GM21528 (cell line): ENCODE results near the gene RPS21.
"Not testable (repeated sequence)": the region's sequence is repeated elsewhere in the genome, so short reads cannot be mapped to it uniquely, and the experiment has no call there.

Experiments used
- ATAC-seq: cut with Tn5 transposase; IDR thresholded peaks from one replicate; pipeline ENCODE4 v1.9.1; 2021; ENCODE audit warnings: mild to moderate bottlenecking, moderate library complexity; ENCODE audit not compliant: unreplicated experiment, low FRiP score

RPS21 gene

GRCh38 chr20:62421716-62421990 is 34.8 kb downstream of the RPS21 start:
- ATAC-seq: no peak

DNA sequence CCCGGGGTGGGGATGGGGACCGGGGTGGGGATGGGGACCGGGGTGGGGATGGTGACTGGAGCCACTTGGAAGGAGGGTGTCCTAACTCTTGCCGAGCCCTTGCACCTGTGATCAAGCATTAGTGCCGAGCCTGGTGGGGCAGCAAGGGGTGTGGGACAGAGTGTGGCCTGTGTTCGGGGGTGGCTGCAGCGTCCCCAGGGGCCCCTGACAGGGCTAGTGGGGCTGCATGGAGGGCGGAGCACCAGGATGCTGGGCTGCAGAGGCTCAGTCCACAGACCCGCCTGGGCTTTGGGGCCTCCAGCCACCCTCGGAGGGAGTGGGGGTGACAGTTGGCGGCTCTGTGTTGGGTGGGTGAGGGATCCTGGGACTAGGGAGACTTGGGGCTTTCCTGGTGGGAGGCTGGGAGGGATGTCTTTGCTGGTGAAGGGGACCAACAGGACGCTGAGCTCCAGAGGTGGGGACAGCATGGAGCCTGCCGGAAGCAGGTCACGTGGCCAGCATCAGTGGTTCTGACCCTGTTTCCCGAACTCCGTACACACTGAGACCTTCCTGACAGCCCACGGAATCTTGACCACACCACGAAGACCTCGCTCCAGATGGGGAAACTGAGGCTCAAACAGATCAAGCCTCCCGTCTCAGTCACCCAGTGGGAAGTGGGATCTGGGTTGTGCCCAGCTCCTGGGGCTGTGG is 35.9 kb downstream of the RPS21 start:
- no peak for ATAC-seq

DNA sequence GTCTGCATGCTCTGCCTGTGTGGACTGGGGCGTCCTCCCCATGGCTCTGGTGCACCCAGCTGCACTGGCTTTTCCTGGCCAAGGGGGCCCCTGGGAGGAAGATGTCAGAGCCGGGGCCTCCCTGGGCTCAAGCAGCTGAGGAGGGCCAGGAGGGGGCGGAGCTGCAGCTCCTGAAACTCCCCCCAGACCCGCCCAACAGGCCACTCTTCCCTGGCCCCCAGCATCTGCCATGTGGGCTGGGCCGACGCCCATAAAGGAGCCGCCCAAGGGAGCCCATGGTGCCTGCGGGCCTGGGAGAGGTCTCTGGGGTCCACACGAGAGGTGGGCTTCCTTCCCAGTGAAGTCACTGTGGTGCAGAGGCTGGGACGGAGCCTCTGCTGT is 36.4 kb downstream of the RPS21 start:
- ATAC-seq: no peak

- no peak for ATAC-seq
These were observed 37.6 kb downstream of the RPS21 start for GRCh38 chr20:62424249-62425107.

DNA sequence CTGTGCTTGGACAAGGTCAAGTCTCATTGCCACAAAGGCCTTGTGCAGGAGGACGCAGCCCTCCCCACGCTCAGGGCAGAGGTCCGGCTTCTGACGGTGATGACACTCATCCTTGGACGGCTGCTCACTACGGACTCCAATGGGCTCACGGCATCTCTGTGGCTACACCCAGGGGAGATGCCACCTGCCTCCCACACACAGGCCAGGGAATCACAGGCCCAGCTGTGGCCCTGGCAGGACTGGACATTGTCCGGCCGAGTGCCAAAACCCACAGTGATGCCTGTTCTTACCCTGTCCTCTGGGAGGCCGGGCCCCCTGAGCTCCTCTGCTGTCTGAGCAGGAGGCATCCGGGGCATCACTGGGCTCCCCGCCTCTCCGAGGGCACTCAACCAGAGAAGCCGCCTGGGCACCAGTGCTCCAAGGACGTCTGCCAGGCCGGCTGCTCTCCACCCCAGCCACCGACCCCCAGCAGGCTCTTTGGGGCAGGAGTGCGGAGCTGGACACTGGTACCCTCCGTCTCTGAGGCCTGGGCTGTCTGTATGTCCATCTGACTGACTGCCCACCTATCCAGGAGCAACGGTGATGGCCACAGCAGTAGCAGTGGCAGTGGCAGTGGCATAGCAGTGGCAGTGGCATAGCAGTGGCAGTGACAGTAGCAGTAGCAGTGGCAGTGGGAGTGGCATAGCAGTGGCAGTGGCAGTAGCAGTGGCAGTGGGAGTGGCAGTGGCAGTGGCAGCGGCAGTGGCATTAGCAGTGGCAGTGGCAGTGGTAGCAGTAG is 38.6 kb downstream of the RPS21 start:
- ATAC-seq: no peak

DNA sequence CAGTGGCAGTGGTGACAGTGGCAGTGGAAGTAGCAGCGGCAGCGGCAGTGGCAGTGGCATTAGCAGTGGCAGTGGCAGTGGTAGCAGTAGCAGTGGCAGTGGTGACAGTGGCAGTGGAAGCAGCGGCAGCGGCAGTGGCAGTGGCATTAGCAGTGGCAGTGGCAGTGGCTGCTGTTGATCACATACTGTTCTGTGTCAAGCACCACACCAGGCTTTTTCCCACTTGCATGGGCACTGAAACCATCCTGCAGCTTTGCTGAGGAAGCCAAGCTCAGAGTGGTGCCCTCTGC is 39.1 kb downstream of the RPS21 start:
- not testable (repeated sequence) for ATAC-seq

- ATAC-seq: no peak
These were observed 39.8 kb downstream of the RPS21 start for GRCh38 chr20:62426699-62427131.

DNA sequence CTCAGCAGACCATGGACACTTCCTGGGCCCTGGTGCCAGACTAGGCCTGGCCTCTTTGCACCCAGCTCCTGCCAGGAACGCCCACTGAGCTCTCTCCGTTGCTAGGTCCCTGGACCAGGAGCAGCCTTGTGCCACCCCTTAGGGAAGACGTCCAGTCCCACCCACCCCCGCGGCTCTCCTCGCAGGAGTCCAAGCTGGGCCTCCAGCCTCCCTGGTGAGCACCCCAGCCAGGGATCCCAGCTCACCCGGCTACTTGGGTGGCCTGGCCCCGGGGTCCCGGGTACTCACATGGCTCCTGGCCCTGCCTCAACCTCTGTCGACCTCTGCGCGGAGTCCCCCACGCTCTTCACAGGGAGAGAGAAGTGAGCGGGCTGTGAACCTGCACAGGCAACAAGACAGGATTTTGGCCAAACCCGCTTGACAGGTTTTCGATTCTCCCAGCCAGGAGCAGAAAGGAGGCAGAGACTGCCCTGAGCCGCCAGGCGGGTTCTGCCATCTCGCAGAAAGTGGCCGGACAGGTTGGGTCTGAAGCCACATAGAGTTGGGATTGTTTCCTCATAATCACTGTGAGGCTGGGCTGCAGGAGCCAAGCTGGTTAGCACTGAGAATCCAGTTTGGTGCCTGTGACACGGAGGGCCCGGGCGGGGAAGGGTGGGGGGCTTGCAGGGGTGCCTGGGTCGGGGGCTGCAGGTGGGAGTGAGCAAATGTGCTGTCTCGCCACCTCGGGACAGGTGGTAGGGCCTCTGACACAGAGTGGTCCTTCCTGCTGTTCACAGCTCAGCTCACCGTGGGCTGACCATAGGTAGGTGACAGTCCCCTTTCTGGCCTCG is 40.5 kb downstream of the RPS21 start, which contains the start of gene RBBP8NL:
TSS of gene RBBP8NL (minus strand) at position 368 of the 830 bp plus-strand sequence. CDS start 7,892 bp downstream, outside the sequence.
- ATAC-seq: no peak

DNA sequence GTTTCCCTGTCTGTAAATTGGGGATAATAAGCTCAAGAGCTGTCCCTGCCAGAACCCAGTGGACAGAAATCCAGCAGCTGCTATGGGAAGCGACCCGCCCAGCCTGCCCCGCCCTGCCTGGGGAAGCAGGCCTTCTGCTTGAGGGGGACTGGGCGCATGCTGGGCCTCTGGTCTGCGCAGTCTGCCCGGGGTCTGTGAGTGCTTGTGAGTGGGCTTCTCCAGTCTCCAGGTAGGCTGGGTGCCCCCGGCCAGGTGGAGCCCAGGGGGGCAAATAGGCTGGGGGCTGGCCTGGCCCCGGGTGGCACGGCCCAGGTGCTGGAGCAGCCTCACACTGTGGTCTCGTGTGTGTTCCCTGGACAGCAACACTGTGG is 41.1 kb downstream of the RPS21 start:
- no peak for ATAC-seq

DNA sequence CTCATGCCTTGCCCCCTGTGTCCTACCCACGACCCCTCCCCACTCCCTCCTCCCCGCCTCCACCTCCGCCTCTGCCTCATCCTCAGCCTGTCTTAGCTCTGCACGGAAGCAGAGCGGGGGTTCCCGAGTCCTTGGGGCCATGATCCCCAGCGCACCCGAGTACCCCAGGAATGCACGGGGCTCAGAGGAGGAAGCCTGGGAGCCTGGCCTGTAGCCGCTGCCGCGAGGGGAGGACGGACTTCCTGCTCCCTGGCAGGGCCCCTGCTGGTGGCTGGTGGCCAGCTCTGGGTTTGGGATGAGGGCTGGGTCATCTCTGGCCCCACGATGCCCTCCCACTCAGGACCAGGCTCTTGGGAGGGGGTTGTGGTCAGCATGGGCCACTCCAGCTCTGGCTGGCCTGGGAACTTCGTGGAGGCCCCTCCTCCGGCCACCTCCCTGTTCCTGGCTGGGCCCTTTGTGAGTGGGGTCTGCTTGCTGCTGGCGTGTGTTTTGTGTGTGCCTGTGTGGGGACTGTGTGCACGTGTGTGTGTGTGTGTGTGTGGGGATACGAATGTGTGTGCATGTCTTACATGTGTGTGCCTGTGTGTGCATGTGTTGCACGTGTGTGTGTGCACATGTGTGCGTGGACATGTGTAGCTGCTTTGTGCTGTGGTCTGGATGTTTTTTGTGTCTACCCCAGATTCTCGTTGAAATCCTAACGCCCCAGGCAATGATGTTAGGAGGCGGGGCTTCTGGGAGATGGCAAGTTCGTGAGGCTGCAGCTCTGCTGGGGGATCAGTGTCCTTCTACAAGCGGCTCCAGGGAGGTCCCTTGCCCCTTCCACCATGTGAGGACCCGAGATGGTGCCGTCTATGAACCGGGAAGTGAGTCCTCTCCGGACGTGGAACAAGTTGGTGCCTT is 41.7 kb downstream of the RPS21 start:
- ATAC-seq: no peak

DNA sequence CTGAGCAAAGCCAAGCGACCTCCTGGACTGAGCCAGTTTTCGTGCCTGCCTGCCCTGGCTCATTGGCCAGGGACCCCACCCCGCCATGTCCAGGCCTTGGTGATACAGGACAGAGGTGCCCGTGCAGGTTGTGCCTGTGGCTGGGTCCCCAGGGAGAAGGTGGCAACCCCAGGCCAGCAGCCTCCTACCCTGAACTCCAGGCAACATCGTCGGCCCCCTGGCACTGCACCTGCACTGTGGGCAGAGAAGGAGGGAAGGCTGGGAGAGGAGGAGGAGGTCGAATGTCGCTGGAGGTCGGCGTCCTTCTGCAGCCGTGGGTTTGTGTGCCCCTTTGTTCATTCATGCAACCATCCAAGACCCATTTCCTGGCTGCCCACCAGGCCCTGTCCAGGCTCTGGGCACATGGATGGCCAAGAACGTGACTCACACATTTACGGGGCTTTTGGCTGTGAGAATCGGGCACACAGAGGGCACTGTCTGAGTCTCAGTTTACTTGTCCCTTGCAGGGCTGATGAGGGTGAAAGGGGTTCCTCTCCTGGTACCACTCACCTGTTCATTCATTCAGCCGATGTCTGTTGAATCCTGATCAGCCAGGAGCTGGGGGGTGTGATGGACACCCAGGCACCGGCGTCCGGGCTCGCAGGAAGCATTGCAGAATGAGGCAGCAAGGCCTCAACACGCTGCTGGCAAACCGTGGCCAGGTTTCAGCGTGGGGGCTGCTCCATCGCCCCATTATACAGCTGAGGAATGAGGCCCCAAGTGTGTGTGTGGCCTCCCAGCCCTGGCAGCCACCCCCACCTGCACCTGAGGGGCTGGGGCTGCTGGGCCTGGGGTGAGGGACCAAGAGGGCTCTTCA is 42.8 kb downstream of the RPS21 start:
- no peak for ATAC-seq

GRCh38 chr20:62430311-62430853 is 43.5 kb downstream of the RPS21 start:
- ATAC-seq: no peak

DNA sequence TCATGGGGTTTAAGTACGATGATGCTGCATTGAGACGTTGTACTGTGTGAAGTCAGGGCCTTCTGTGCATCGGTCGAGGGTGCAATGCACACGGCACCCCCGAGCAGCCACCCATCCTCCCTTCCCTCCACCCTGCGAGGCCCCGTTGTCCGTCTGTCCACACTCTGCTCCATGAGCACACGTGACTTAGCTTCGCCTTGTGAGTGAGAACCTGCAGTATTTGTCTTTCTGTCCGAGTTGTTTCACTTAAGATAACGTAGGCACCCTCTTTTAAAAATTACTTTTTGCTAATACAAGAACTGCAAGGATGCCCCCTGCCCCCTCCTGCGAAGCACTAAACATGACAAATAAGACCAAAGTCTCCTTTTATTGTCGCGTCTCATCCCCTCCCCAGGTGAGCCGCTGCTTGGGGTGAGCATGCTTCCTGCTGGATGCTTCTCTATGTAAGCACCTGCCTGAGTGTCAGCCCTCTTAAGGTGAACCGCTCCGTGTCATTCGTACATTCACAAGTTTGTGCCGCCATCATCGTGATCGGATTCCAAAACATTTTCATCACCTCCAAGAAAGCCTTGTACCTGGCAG is 44.1 kb downstream of the RPS21 start:
- no peak for ATAC-seq

GRCh38 chr20:62433658-62434497 is 47.0 kb downstream of the RPS21 start:
- no peak for ATAC-seq

GRCh38 chr20:62436692-62437091 is 49.8 kb downstream of the RPS21 start:
- ATAC-seq: no peak

DNA sequence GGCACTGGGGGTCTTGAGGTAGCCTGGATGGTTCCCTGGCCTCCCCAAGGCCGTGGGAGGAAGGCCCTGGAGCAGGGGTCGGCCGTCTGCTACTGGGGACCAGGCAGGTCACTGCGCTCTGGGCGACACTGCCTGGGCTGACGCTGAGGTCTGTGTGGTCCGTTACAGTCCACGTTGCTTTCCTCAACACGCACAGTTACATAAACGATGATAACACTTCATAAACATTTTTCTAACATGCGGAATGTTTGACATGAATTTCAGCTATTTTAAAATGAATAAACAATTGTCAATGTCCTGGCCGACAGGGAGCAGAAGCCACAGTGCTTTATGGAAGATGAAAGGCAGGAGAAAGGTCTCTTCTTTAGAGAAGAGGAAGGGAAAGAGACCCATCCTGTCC is 50.6 kb downstream of the RPS21 start:
- no peak for ATAC-seq

GRCh38 chr20:62437927-62438326 is 51.0 kb downstream of the RPS21 start:
- ATAC-seq: no peak
